Measurements from ENCODE around the gene FAIM2. TPM values are rescaled to one million over a fixed set of nuclear protein-coding genes. Genes with fewer than 3 reads are reported as not detected.

FAIM2 gene
- total and polyA plus RNA-seq, 2 experiments from 2014 or later = 0.86 to 4.6 TPM

DNA sequence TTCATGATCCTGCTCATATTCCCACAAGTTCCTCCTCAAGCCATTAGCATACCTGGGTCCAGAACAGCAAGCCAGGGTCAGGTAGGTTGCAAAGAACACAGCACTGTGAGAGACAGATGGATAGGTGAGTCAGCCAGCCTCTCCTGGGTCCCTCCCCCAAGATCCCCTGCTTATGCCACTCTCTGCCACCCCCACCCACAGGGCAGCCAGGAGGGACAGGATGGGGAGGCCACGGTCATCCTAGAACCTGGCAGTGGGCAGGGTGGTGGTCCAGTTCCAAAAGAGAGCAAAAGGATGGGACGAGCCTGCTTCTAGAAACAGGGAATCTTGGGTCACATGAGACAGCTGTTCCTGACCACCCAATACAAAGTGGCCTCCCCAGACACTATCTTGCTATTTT lies 12.7 kb downstream of the FAIM2 start:
- H3K9me2 ChIP-seq (ENCODE audit: insufficient read depth) = no peaks in the 10 kb centered on the region
- H3F3A ChIP-seq (ENCODE audit: insufficient read depth) = no peaks in the 10 kb centered on the region
- TF ChIP-seq EZH2phosphoT487 (IDR thresholded peaks at IDR 0.05; ENCODE audit: insufficient read depth, low read depth) (no peak), EZH2 (IDR thresholded peaks at IDR 0.05; ENCODE audit: insufficient read depth, poor library complexity, severe bottlenecking) (no peak)
- no peak overlapping the region for H3K4me2 ChIP-seq (ENCODE audit: unreplicated experiment)
- no peaks in the 10 kb centered on the region for H3K36me3 ChIP-seq (ENCODE audit: low read depth)
- no peaks in the 10 kb centered on the region for H3K79me2 ChIP-seq (ENCODE audit: insufficient read depth)
- no peaks in the 10 kb centered on the region for H4K20me1 ChIP-seq (ENCODE audit: insufficient read depth)
- H2AFZ ChIP-seq = no peak overlapping the region
- in situ Hi-C loops (cut with MboI) = no loop called here
- no peak overlapping the region for H3K9ac ChIP-seq
- no peak for DNase-seq
- no peak overlapping the region for H3K4me3 ChIP-seq
- H3K27me3 ChIP-seq (replicated peaks; ENCODE audit: insufficient read depth) = 0 out of 2 replicates have a peak, but pooled peaks cover under 1% of the 10 kb centered on the region
- H3K27ac ChIP-seq = no peak overlapping the region
- no peaks in the 10 kb centered on the region for H3K9me3 ChIP-seq (ENCODE audit: low read depth)
- H3K4me1 ChIP-seq (ENCODE audit: insufficient read depth) = no peaks in the 10 kb centered on the region
- 50 to 57% methylated on average over 2 of the region's 2 CpGs for whole genome bisulfite sequencing, 2 experiments (ENCODE audit: low coverage in 1 of 2, low lambda C conversion rate in 2 of 2, missing lambda C conversion rate in 2 of 2)

DNA sequence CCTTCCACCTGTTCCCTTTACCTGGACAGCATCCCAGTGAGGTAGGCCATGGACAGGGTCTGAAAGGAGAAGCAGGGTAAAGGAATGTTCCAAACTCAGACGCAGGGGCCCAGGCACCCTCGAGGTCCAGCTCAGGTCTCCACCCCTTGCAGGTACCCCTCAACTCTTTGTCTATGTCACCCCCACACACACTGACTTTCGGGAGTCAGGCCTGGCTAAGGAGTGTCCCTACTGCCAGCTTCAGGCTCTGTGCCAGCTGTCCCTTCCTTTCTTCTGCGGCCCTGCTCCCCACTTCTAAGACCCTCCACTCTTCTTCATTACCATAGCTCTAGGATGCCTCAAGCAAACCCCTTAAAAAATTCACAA lies 13.6 kb downstream of the FAIM2 start:
- DNase-seq = no peak
- Histone ChIP-seq H3K9ac (no peak overlapping the region), H3K4me1 (ENCODE audit: insufficient read depth) (no peaks in the 10 kb centered on the region), H3K9me3 (ENCODE audit: low read depth) (no peaks in the 10 kb centered on the region), H3K9me2 (ENCODE audit: insufficient read depth) (no peaks in the 10 kb centered on the region), H3K27me3 (replicated peaks; ENCODE audit: insufficient read depth) (peaks cover 9% of the 10 kb centered on the region; the same call in 1 of the 2 replicates), H4K20me1 (ENCODE audit: insufficient read depth) (no peaks in the 10 kb centered on the region), H3K4me3 (no peak overlapping the region), H3K27ac (no peak overlapping the region), H3K36me3 (ENCODE audit: low read depth) (no peaks in the 10 kb centered on the region), H3K79me2 (ENCODE audit: insufficient read depth) (no peaks in the 10 kb centered on the region), H2AFZ (no peak overlapping the region), H3F3A (ENCODE audit: insufficient read depth) (no peaks in the 10 kb centered on the region), H3K4me2 (ENCODE audit: unreplicated experiment) (no peak overlapping the region)
- 51 to 54% methylated on average over 4 of the region's 4 CpGs for WGBS, 2 experiments (ENCODE audit: low coverage in 1 of 2, low lambda C conversion rate in 2 of 2, missing lambda C conversion rate in 2 of 2)
- in situ Hi-C loops (cut with MboI) = no loop called here
- no peak for TF ChIP-seq EZH2phosphoT487 (IDR thresholded peaks at IDR 0.05; ENCODE audit: insufficient read depth, low read depth)
- no peak for TF ChIP-seq EZH2 (IDR thresholded peaks at IDR 0.05; ENCODE audit: insufficient read depth, poor library complexity, severe bottlenecking)

GRCh38 chr12:49889361-49890095 lies 14.2 kb downstream of the FAIM2 start:
- H3K4me1 ChIP-seq (ENCODE audit: insufficient read depth) = no peaks in the 10 kb centered on the region
- H3K4me2 ChIP-seq (ENCODE audit: unreplicated experiment) = no peak overlapping the region
- DNase-seq = no peak
- in situ Hi-C loops (cut with MboI) = no loop called here
- H3K9me3 ChIP-seq (ENCODE audit: low read depth) = no peaks in the 10 kb centered on the region
- WGBS, 2 experiments (ENCODE audit: low coverage in 1 of 2, low lambda C conversion rate in 2 of 2, missing lambda C conversion rate in 2 of 2) = 52 to 65% methylated on average over 7 to 10 of the region's 10 CpGs
- TF ChIP-seq EZH2 (IDR thresholded peaks at IDR 0.05; ENCODE audit: insufficient read depth, poor library complexity, severe bottlenecking) (no peak), EZH2phosphoT487 (IDR thresholded peaks at IDR 0.05; ENCODE audit: insufficient read depth, low read depth) (no peak)
- no peaks in the 10 kb centered on the region for H3F3A ChIP-seq (ENCODE audit: insufficient read depth)
- H3K27me3 ChIP-seq (replicated peaks; ENCODE audit: insufficient read depth) = peaks cover 13% of the 10 kb centered on the region; the same call in 1 of the 2 replicates
- H4K20me1 ChIP-seq (ENCODE audit: insufficient read depth) = no peaks in the 10 kb centered on the region
- H2AFZ ChIP-seq = no peak overlapping the region
- no peak overlapping the region for H3K4me3 ChIP-seq
- no peak overlapping the region for H3K27ac ChIP-seq
- H3K9me2 ChIP-seq (ENCODE audit: insufficient read depth) = no peaks in the 10 kb centered on the region
- no peaks in the 10 kb centered on the region for H3K79me2 ChIP-seq (ENCODE audit: insufficient read depth)
- no peaks in the 10 kb centered on the region for H3K36me3 ChIP-seq (ENCODE audit: low read depth)
- H3K9ac ChIP-seq = no peak overlapping the region

DNA sequence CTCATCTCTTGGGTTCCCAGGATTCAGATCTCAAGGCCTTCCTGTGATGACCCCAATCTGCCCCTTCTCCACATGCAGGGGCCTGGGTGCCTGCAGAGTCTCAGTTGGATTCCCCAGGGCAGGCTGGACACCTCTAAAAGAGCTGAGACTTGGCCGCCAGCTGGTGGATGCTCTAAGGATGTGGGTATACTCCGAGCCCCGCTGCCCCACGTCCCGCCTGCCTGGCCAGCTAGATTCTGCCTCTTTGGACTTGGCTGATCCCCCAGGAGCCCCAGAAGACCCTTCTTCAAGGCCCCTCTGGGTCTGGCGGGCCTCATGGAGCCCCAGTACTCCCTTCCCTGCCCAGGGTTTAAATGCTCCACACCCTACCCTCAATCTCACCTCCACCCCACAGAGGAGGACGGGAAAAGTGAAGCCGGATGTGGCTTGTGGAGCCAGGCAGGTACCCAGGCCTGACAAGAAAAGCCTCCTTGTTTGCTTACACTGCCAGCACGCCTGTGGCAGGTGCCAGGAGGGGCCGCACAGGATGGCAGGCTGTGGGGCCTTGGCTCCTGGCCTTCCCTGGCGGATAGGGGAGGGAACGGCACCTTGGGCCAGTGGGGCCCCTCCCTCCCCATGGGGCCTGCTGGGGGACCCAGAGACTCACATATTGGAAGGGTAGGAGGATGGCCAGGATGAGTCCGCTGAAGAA lies 15.1 kb downstream of the FAIM2 start:
- Histone ChIP-seq H3K36me3 (ENCODE audit: low read depth) (no peaks in the 10 kb centered on the region), H3F3A (ENCODE audit: insufficient read depth) (no peaks in the 10 kb centered on the region), H3K79me2 (ENCODE audit: insufficient read depth) (no peaks in the 10 kb centered on the region), H3K4me1 (ENCODE audit: insufficient read depth) (no peaks in the 10 kb centered on the region), H3K4me3 (no peak overlapping the region), H3K9me2 (ENCODE audit: insufficient read depth) (no peaks in the 10 kb centered on the region), H3K27me3 (replicated peaks; ENCODE audit: insufficient read depth) (peaks cover 13% of the 10 kb centered on the region), H3K9me3 (ENCODE audit: low read depth) (no peaks in the 10 kb centered on the region), H3K9ac (no peak overlapping the region), H3K4me2 (ENCODE audit: unreplicated experiment) (no peak overlapping the region), H4K20me1 (ENCODE audit: insufficient read depth) (no peaks in the 10 kb centered on the region), H3K27ac (no peak overlapping the region), H2AFZ (no peak overlapping the region)
- DNase-seq = no peak
- in situ Hi-C loops (cut with MboI) = no loop called here
- TF ChIP-seq EZH2 (IDR thresholded peaks at IDR 0.05; ENCODE audit: insufficient read depth, poor library complexity, severe bottlenecking) = no peak
- no peak for TF ChIP-seq EZH2phosphoT487 (IDR thresholded peaks at IDR 0.05; ENCODE audit: insufficient read depth, low read depth)
- 80 to 85% methylated on average over 13 of the region's 13 CpGs for WGBS, 2 experiments (ENCODE audit: low coverage in 1 of 2, low lambda C conversion rate in 2 of 2, missing lambda C conversion rate in 2 of 2)

All from GM23248 (cell line).